Measurements from ENCODE around the gene LASP1.

LASP1 gene

GRCh38 chr17:38870259-38871165 is 654 bp downstream of the LASP1 start:
- no peak for DNase-seq

DNA sequence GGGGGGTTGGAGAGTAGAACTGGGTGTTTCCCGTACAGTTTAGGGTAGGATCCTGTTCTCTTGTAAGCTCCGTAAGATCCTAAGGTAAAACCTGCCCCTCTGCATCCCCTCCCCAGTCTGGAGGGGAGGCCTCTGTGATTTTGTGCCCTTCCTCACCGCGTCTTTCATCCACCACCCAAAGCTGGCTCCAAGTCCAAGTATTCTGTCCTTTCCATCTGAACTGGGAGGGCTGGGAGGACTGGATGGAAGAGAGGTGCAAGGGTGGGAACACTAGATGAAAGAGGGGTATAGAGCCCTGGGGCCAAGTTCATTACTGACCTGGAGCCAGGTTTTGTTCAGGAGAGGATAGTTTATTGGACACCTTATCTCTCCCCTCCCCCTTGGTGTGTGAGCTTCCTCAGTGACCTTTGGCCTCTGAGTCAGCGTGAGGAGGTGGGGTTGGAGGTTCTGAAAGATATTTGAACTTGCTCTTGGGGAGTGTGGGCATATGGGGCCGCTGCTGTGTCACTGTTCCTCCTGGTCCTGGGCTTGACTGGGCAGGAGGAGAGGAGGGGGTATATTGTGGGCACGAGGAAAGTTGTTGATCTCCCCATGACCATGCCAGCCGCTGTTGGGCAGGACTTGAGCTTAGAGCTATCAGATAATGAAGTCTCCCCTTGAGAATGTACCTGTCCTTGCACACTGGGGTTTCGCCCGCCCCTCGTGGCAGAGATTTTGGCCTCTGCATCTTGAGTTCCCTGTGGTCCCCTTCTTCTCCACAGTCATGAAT is 1.6 kb downstream of the LASP1 start:
- DNase-seq, result no peak

GRCh38 chr17:38872027-38872511 is 2.2 kb downstream of the LASP1 start:
- DNase-seq, result no peak

GRCh38 chr17:38872671-38873385 is 3.0 kb downstream of the LASP1 start:
- no peak for DNase-seq

DNA sequence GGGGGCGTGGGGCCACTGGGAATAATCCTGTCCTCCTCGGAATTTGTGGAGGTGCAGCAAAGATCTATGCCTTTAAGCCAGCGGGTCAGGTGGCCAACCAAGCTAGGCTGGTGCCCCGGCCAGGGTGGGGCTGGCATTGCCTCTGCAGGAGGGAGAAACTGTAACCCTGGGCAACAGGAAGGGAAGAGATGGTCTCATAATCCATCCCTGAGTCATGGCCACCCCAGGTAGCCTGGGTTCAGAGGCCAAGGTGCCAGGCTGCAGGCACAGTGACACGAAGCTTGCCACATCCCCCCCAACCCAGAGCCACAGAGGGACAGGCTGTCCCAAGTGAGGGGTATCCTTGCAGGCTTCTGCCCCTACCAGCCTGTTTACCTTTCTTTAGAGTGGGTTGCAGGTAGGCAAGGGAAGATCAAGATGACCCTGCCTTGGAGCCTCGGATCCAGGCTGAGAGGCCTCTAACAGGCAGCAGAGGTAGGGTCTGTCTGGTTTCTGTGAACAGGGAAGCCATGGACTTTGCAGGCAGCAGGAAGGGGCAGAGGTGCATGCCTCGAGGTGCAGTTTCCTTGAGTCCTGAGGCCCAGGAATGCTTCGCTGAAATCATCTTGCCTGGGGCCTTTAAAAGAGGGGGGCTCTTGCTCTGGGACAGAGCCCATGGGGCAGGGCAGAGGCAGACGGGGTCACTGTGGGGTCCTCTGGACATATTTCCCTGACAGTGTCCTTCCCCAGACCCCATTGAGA is 4.0 kb downstream of the LASP1 start:
- DNase-seq, result no peak

- DNase-seq, result no peak
Observed at GRCh38 chr17:38874505-38875400, 4.9 kb downstream of the LASP1 start.

DNA sequence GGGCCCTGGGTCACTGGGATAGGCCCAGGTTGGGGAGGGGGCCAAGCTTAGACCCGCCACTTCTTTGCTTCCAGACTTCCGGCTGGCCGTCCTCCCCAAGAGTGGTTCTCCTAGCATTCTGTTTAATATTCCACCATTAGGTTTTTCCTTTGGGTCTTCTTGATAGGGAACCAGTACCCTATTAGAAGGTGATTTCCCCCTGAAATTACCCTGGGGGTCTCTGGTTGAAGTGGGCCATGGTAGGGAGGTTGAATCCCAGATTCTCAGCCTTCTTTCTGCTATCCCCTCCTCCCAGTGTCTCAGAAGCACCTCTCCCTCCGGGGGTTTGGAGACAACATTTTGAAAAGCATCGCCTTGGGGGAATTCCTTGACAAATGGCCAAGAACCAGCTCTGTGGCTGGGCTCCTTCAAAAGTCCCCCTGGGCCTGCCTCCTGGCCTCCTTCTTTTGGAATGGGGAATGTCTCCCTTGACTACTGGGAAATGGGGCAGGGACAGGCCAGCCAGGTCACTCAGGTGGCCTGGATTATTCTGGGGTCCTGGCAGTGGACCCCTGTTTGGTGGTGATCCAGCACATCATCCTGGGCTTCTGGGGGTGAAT is 5.7 kb downstream of the LASP1 start:
- DNase-seq, result no peak

- no peak for DNase-seq
Observed at GRCh38 chr17:38877130-38877851, 7.4 kb downstream of the LASP1 start.

DNA sequence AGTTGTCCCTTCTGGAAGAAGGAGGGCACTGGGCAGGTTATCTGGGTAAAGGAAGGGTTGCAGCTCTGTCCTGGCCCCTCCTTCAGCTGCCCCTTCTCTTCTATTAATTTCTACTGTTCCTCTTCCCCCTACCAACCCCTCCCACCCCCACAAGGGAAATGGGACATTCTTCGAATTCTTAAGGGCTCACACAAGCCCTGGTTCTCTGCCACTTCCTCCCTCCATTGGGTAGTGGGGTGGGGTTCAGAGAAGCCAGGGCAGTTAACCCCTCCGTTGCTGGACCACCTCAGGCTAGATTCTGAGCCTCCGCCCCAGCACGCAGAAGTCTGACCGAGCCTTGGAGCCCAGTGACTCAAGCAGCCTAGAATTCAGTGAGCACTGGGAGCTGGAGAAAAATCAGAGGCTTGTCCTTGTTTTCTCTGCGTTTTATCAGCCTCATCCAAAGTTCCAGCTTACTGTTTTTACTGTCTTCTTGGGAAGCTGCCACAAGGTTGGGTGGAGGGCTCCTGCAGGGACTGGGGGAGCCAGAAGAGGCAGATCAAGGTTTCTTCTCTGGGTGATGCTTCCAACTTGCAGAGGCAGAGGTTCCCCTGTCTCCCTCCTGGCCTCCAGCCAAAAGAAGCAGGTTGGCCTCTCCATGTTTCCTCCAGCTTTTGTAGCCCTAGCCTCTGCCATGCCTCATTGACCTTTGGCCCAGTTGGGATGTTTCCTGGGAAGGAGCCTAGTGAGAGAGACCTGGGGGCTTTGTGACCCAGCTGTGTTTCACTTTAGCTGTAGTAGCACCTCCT is 10.2 kb downstream of the LASP1 start:
- DNase-seq, result no peak

- no peak for DNase-seq
Observed at GRCh38 chr17:38881600-38882191, 11.8 kb downstream of the LASP1 start.

- no peak for DNase-seq
Observed at GRCh38 chr17:38882870-38883269, 13.0 kb downstream of the LASP1 start.

DNA sequence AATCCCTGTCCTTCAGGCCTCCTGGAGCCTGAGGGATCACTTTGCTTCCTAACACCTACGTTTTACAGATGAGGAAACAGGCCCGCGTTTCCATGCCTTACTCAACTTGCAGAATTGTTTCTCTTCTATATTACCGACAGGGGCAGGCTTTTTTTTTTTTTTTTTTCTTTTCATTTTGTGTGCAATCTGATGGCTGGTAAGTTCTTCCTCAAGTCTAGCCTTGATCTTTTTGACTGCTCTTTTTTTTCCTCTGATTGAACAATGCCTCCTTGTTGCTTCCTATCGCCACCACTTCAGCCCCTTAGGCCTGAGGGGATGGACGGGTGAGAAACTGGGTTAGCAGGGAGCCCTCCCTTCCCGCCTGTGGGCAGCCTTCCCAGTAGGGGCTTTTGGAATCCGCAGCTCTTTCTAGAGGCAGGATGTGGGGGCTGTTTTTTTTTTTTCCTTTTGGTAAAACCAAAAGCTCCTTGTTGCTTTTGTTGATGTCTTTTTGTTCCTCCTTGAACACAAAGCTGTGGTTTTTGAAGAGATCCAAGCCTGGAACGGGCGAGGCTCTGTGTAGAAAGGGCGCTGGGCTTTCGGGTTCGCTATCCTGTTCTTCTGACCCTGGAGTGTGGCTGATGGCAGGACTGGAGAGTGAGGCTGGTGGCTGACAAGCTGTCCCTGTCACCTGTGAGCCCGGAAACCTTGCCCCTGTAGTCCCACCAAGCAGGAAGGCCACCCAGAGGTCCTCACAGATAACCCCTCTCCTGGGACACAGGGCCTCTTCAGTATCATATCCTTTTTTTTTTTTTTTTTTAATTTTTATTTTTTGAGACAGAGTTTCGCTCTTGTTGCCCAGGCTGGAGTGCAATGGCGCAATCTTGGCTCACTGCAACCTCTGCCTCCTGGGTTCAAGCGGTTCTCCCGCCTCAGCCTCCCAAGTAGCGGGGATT is 14.0 kb downstream of the LASP1 start:
- DNase-seq, result no peak

DNA sequence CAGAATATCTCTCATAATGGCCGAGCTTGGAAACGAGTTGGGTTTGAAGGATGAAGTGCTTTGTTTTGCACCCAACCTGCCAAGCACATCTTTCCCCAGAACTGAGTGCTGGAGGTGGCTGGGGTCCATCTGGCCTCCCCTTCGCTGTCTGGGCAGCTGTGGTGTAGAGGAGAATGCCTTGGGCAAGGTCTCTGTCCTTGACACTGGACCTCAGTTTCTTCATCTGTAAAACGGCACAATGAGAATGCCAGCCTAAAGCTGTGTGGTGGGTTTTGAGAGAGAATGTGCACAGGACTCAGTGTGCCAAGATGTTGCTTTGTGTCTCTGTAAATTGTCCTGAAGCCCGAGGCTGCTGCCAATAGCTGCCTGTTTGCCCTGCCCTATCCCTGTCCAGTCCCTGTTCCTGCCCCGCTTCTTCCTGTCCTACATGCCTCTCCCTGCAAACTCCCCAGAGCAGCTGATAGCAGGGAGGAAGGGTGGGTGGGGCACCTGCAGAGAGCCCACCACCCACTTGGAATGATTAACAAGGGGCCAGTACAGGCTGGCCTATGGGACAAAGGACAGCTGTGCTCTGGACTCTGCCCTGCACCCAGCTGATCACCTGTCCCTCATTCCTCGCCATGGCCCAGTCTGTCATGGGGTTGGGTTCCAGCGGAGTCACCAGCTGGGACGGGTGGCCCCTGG is 15.3 kb downstream of the LASP1 start:
- DNase-seq, result no peak

DNA sequence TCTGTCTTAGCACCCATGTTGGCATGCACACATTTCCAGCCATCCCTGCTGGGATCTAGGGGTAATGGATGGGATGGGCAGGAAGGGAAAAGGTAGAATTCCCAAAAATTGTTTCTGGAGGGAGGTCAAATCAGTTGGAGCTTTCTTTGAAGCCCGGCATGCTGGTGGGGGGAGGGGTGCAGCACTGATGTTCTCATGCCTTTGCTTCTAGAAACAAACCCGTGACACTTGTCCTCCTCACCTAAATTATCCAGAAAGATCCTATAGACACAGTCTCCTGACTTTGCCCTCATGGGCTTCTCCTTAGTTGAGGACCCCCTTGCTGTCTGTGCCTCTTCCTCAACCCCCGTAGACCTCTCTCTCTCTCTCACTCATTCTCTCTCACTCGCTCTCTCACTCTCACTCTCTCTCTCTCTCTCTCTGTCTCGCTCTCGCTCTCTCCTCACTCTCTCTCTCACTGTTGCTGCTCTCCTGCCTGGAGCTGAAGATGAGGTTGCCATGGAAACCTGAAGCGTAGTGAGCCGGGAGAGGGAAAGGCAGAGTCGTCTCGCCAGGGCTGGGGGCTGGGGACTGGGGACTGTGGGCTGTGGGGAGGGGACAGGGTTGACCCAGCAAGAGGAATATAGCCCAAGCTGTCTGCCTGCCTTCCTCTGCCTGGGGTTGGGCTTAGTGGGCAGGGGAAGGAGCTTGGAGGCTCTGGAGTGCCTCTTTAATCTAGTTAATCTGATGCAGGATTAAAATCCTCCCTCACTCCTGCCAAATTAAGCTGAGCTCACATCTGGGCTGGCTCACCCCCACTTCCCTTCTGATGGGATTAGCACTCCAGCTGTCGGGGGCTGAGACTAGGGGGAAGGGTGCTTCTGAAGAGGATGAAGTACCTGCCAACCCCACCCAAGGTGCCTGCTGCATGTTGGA is 16.1 kb downstream of the LASP1 start:
- no peak for DNase-seq

- no peak for DNase-seq
Observed at GRCh38 chr17:38886643-38887010, 16.8 kb downstream of the LASP1 start.

DNA sequence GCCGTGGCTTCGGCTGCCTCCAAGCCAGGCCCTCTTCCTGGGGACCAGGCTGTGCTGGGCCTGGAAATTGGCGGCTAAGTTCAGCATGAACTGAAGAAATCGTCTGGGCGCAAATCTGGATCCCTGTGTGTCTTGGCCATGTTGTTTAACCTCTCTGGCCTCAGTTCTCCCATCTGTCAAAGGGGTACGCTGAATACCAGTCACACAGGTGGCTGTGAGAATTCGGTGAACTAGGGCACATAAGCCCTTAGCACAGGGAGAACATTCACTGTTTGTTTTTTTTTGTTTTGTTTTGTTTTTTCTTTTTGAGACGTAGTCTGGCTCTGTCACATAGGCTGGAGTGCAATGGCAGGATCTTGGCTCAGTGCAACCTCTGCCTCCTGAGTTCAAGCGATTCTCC is 19.0 kb downstream of the LASP1 start:
- no peak for DNase-seq
